Measurements from ENCODE around the gene UVSSA.
"Not testable (repeated sequence)": the region's sequence is repeated elsewhere in the genome, so short reads cannot be mapped to it uniquely, and the experiment has no call there.

Gene UVSSA

DNA sequence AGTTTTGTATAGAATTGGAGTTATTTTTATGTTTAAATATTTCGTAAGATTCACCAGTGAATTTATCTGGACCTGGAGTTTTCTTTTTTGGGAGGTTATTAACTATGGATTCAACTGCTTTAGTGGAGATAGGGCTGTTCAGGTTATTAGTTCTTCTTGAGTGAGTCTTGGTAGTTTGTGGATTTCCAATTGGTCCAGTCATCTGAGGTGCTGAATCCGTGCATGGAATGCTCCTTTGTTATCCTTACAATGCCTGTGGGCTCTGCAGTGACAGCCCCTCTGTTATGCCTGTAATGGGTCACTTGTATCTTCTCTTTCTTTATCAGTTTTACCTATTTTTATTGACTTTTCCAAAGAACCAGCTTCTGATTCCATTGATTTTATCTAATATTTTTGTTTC lies 74.6 kb downstream of the UVSSA start:
- DNase-seq (ENCODE audit: low spot score) = no peak

DNA sequence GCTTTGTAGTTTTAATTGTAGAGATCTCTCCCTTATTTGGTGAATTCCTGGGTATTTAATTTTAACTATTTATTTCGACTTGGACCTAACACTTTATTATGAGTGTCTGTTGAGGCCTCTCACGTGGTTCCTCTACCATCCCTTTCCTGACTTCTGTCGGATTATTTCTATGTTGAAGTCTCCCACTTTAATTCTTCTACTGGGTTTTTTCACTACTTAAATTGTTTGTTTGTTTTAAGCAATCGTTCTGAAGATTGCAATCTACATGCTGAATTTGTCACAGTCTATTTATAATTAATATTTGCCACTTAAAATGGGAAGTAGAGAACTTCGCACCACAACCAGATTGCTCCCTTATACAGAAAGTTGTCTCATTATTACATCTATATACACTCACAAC lies 80.0 kb downstream of the UVSSA start:
- DNase-seq (ENCODE audit: low spot score) = no peak

DNA sequence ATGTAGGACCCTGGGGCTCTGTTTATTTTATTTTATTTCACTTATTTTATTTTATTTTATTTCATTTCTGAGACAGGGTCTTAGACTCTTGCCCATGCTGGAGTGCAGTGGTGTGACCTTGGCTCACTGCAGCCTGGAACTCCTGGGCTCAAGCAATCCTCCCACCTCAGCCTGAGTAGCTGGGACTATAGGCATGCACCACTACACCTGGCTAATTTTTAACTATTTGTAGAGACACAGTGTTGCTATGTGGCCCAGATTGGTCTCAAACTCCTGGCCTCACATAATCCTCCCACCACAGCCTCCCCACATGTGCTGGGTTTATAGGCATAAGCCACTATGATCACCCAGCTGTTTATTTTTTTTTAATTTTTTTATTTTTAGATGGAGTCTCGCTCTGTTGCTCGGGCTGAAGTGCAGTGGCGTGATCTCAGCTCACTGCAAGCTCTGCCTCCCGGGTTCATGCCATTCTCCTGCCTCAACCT lies 96.7 kb downstream of the UVSSA start:
- not testable (repeated sequence) for DNase-seq (ENCODE audit: low spot score)
